ENCODE measurements around the gene ENOX1. TPM values are rescaled to one million over a fixed set of nuclear protein-coding genes. Genes with fewer than 3 reads are reported as not detected.

Gene ENOX1
- total and polyA plus RNA-seq, 7 donors: 0.23 to 20.2 (median 11.1) TPM

DNA sequence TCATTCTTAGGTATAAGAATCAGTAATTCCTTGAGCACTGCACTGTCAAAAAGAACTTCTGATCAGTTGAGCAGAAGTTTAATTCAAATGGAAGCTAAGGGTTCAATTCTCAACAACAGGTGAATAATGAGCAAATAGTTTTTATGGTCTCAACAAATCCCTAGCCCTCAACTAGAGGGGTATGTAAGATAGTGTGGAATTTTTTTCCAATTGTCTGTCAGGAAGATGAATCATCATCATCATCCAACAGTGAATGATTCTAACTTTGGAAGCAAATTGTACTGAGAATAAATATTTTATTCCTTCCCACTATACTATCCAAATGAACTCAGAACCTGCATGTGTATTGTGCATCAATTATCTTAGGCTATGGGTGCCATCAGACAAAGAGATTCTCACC lies 372.7 kb downstream of the ENOX1 start:
- Histone ChIP-seq H3K27me3 (no peaks in the 10 kb centered on the region), H3K4me3 (no peak overlapping the region), H3K27ac (no peak overlapping the region), H3K4me1 (peaks cover 0 to 20% (median 16%) of the 10 kb centered on the region in 4 donors), H3K9me3 (no peaks in the 10 kb centered on the region), H3K36me3 (no peaks in the 10 kb centered on the region)
- TF ChIP-seq EP300 (IDR thresholded peaks at IDR 0.05) (no peak), POLR2A (IDR thresholded peaks at IDR 0.05) (no peak)
- intact Hi-C loops (cut with DNase I): no loop called here
- DNase-seq: no peak

- no peaks in the 10 kb centered on the region for H3K27me3 ChIP-seq
- peaks cover 0 to 36% (median 22%) of the 10 kb centered on the region in 4 donors for H3K4me1 ChIP-seq
- peak overlapping the region; percentile 60 to 76 (median 68) for H3K27ac ChIP-seq
- no peak overlapping the region for H3K4me3 ChIP-seq
- no peaks in the 10 kb centered on the region for H3K36me3 ChIP-seq
- DNase-seq: peak; percentile 89
- TF ChIP-seq POLR2AphosphoS5 (IDR thresholded peaks at IDR 0.05): peak in 3 of 4 donors; percentile 64 to 69 (median 66)
- TF ChIP-seq EP300 (IDR thresholded peaks at IDR 0.05): no peak
- H3K9me3 ChIP-seq: no peaks in the 10 kb centered on the region
- WGBS, 2 donors: 51 to 64% methylated on average over 9 of the region's 9 CpGs
- intact Hi-C loops (cut with DNase I): no loop called here
These were observed 375.0 kb downstream of the ENOX1 start for GRCh38 chr13:43411741-43412140.

DNA sequence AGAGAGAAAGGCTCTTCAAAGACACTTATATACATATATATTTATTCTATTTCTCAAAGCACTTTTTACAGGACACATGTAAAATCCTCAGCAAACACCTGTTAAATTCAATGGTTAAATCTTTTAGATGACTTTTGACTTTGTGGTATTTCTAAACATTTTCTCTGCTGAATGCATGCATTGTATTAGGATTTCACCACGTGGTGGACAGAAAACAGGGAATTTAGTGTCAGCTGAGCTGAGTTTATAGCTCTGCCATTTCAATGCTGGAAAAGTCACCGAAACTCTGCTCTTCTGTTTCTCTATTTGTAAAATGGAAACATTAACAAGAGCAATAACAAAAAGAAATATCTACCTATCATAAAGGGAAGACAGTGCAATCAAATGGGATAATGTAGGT lies 375.6 kb downstream of the ENOX1 start:
- Histone ChIP-seq H3K27me3 (no peaks in the 10 kb centered on the region), H3K27ac (peak overlapping the region; percentile 60 to 76 (median 68)), H3K36me3 (no peaks in the 10 kb centered on the region), H3K4me1 (peaks cover 0 to 36% (median 22%) of the 10 kb centered on the region in 4 donors), H3K4me3 (no peak overlapping the region), H3K9me3 (no peaks in the 10 kb centered on the region)
- intact Hi-C loops (cut with DNase I): no loop called here
- no peak for DNase-seq
- WGBS, 2 donors: 36 to 62% methylated on average over 2 of the region's 2 CpGs
- TF ChIP-seq CTCF (IDR thresholded peaks at IDR 0.05) (no peak), EP300 (IDR thresholded peaks at IDR 0.05) (no peak), POLR2A (IDR thresholded peaks at IDR 0.05) (no peak), POLR2AphosphoS5 (IDR thresholded peaks at IDR 0.05) (no peak)

DNA sequence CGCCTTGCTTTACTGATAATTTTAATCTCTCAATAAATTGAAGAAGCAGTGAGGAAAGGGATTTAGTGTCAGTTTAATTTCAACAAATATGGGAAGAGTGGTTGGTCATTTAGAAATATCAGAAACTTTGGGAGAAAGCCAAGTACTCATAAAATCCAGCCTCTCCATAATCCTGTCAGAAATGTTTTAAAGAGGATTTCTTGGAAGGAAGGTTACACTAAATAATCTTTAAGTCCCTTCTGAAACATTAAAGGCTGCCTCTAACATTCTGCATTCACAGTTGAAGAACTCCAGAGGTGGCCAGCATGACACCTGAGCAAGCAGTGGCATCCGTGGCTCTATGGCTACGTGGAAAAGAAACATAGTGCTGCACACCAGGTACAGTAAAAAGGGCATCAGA lies 378.5 kb downstream of the ENOX1 start:
- Histone ChIP-seq H3K27ac (peak overlapping the region in 2 of 4 donors; percentile 35 to 50), H3K4me1 (peaks cover 0 to 36% (median 24%) of the 10 kb centered on the region in 4 donors), H3K4me3 (no peak overlapping the region), H3K27me3 (no peaks in the 10 kb centered on the region), H3K9me3 (no peaks in the 10 kb centered on the region), H3K36me3 (no peaks in the 10 kb centered on the region)
- 82 to 84% methylated on average over 3 of the region's 3 CpGs for WGBS, 2 donors
- intact Hi-C loops (cut with DNase I): no loop called here
- DNase-seq: no peak
- TF ChIP-seq CTCF (IDR thresholded peaks at IDR 0.05): no peak
- TF ChIP-seq POLR2AphosphoS5 (IDR thresholded peaks at IDR 0.05): peak; percentile 52 to 81 (median 64)
- no peak for TF ChIP-seq POLR2A (IDR thresholded peaks at IDR 0.05)
- peak in 2 of 4 donors; percentile 5 to 15 for TF ChIP-seq EP300 (IDR thresholded peaks at IDR 0.05)

DNA sequence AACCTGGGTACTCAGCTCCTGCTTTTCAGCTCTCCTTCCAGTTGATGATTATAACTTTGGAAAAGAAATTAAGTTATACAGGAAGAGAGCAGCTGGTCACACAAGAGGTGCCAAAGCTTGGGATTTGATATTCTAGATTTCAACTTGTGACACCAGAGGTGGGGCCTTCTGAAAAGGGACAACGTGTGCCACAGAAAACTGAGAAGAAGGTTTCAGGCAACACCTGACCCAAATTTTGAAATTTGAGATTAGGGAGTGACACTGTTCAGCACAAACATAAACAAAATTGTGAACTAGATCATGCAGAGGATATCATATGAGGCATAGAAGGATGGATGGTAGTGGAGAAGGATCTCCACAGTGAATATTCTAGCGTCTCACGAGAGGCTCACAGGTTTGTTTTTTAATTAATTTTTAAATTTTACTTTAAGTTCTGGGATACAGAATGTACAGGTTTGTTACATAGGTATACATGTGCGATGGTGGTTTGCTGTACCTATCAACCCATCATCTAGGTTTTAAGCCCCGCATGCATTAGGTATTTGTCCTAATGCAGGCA lies 379.7 kb downstream of the ENOX1 start:
- WGBS, 2 donors: 92 to 94% methylated on average over 5 of the region's 5 CpGs
- Histone ChIP-seq H3K27ac (no peak overlapping the region), H3K9me3 (no peaks in the 10 kb centered on the region), H3K4me1 (peaks cover 0 to 37% (median 18%) of the 10 kb centered on the region in 4 donors), H3K4me3 (no peak overlapping the region), H3K27me3 (no peaks in the 10 kb centered on the region), H3K36me3 (no peaks in the 10 kb centered on the region)
- intact Hi-C loops (cut with DNase I): no loop called here
- TF ChIP-seq CTCF (IDR thresholded peaks at IDR 0.05) (no peak), POLR2AphosphoS5 (IDR thresholded peaks at IDR 0.05) (no peak), EP300 (IDR thresholded peaks at IDR 0.05) (no peak), POLR2A (IDR thresholded peaks at IDR 0.05) (no peak)
- no peak for DNase-seq

- 94 to 95% methylated on average over 1 of the region's 1 CpG for WGBS, 2 donors
- peaks cover 0 to 26% (median 8%) of the 10 kb centered on the region in 4 donors for H3K4me1 ChIP-seq
- H3K4me3 ChIP-seq: no peak overlapping the region
- TF ChIP-seq POLR2A (IDR thresholded peaks at IDR 0.05) (no peak), CTCF (IDR thresholded peaks at IDR 0.05) (no peak), EP300 (IDR thresholded peaks at IDR 0.05) (no peak), POLR2AphosphoS5 (IDR thresholded peaks at IDR 0.05) (no peak)
- no peak overlapping the region for H3K27ac ChIP-seq
- intact Hi-C loops (cut with DNase I): no loop called here
- DNase-seq: no peak
- no peaks in the 10 kb centered on the region for H3K36me3 ChIP-seq
- no peaks in the 10 kb centered on the region for H3K27me3 ChIP-seq
- no peaks in the 10 kb centered on the region for H3K9me3 ChIP-seq
These were observed 381.3 kb downstream of the ENOX1 start for GRCh38 chr13:43405457-43405856.
